Thyroid gland (tissue), 4 donors: ENCODE data around the gene TAX1BP3.

ENCODE experiments used
- POLR2A ChIP-seq, 2 donors: fragments of 450-650 bp; IDR thresholded peaks; one replicate each; pipeline ENCODE4 v1.6.1; 2017; ENCODE audit warnings: antibody characterized with exemption in 2 of 2, mild to moderate bottlenecking in 2 of 2, moderate library complexity in 1 of 2
- TF ChIP-seq, protein P1 (sequence below), 6 experiments: fragments of 200-600 bp in 3 of 6; fragments of 450-650 bp in 3 of 6; sonication (generic) in 3 of 6; IDR thresholded peaks; one replicate each; pipeline ENCODE4 v1.5.1; 2016 to 2019; ENCODE audit warnings: antibody characterized with exemption in 6 of 6, mild to moderate bottlenecking in 2 of 6, inconsistent platforms in 1 of 6, moderate library complexity in 1 of 6

DNA sequence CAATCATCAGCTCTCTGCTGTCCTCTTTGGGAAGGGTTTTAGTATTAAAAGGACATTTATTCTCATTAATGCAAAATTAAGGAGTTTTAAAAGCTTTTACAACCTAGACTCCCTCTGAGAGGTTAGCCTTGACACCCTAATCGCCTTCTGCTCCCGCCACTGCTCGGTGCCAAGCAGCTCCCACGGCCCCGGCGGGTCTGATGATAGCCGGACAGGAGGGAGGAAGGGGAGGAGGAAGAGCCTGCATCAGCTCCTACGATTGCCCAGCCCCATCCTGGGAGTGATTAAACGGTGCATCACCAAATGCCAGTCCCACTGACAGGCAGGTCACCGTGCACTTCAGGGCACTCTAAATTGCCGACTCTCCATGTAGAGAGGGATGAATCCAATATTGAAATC lies 40.6 kb downstream of the TAX1BP3 start:
- TF ChIP-seq POLR2A (IDR thresholded peaks at IDR 0.05), result no peak
- TF ChIP-seq, protein P1, sequence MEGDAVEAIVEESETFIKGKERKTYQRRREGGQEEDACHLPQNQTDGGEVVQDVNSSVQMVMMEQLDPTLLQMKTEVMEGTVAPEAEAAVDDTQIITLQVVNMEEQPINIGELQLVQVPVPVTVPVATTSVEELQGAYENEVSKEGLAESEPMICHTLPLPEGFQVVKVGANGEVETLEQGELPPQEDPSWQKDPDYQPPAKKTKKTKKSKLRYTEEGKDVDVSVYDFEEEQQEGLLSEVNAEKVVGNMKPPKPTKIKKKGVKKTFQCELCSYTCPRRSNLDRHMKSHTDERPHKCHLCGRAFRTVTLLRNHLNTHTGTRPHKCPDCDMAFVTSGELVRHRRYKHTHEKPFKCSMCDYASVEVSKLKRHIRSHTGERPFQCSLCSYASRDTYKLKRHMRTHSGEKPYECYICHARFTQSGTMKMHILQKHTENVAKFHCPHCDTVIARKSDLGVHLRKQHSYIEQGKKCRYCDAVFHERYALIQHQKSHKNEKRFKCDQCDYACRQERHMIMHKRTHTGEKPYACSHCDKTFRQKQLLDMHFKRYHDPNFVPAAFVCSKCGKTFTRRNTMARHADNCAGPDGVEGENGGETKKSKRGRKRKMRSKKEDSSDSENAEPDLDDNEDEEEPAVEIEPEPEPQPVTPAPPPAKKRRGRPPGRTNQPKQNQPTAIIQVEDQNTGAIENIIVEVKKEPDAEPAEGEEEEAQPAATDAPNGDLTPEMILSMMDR (IDR thresholded peaks at IDR 0.05), result no peak
